HepG2 (cell line): ENCODE data around the gene NDUFB5. TPM values are rescaled to one million over a fixed set of nuclear protein-coding genes. Genes with fewer than 3 reads are reported as not detected.
A peak's percentile ranks its signal among the peaks of the same experiment; 100 is the strongest.

ENCODE experiments used
- AKNA ChIP-seq: sonication (generic); formaldehyde crosslinking; IDR thresholded peaks from 2 replicates; pipeline ENCODE4 v1.4.0; 2020; ENCODE audit warnings: missing genetic modification reagents, borderline replicate concordance
- DBP ChIP-seq: sonication (generic); formaldehyde crosslinking; IDR thresholded peaks from 2 replicates; pipeline ENCODE4 v1.4.0; 2020; ENCODE audit warnings: missing genetic modification reagents; ENCODE audit errors: not compliant biosample characterization
- HOXA5 ChIP-seq: sonication (generic); formaldehyde crosslinking; IDR thresholded peaks from 2 replicates; pipeline ENCODE4 v1.4.0; 2020; ENCODE audit warnings: missing genetic modification reagents
- MTF1 ChIP-seq: sonication (generic); formaldehyde crosslinking; IDR thresholded peaks from 2 replicates; pipeline ENCODE4 v1.5.0; 2020; ENCODE audit warnings: missing genetic modification reagents
- NFKB2 ChIP-seq: sonication (generic); formaldehyde crosslinking; IDR thresholded peaks from 2 replicates; pipeline ENCODE4 v1.4.0; 2020; ENCODE audit warnings: missing genetic modification reagents, borderline replicate concordance
- RBAK ChIP-seq: sonication (generic); formaldehyde crosslinking; IDR thresholded peaks from 2 replicates; pipeline ENCODE4 v1.5.1; 2020; ENCODE audit warnings: mild to moderate bottlenecking, missing genetic modification reagents
- RBFOX2 ChIP-seq: fragments of 200-400 bp; formaldehyde crosslinking; IDR thresholded peaks from 2 replicates; pipeline ENCODE4 v1.6.1; 2017; ENCODE audit warnings: low read depth, mild to moderate bottlenecking, low read length
- TBX3 ChIP-seq: fragments of 450-650 bp; IDR thresholded peaks from 2 replicates; pipeline ENCODE4 v1.6.1; 2017; ENCODE audit warnings: antibody characterized with exemption, mild to moderate bottlenecking, inconsistent platforms, borderline replicate concordance
- XRCC5 ChIP-seq: fragments of 200-400 bp; formaldehyde crosslinking; optimal IDR thresholded peaks from 2 replicates; pipeline ENCODE3; 2017; ENCODE audit warnings: mild to moderate bottlenecking, low read length
- ZBTB21 ChIP-seq: sonication (generic); formaldehyde crosslinking; IDR thresholded peaks from 2 replicates; pipeline ENCODE4 v1.4.0; 2020; ENCODE audit warnings: missing genetic modification reagents
- ZKSCAN8 ChIP-seq: IDR thresholded peaks from 2 replicates; pipeline ENCODE4 v1.6.1; 2016; ENCODE audit warnings: borderline replicate concordance, missing genetic modification reagents, missing compliant biosample characterization
- ZNF326 ChIP-seq: sonication (generic); formaldehyde crosslinking; IDR thresholded peaks from 2 replicates; pipeline ENCODE4 v1.4.0; 2020; ENCODE audit warnings: missing genetic modification reagents, borderline replicate concordance
- ZNF333 ChIP-seq: sonication (generic); formaldehyde crosslinking; IDR thresholded peaks from 2 replicates; pipeline ENCODE4 v1.4.0; 2020; ENCODE audit warnings: mild to moderate bottlenecking, missing genetic modification reagents, borderline replicate concordance
- ZNF44 ChIP-seq: sonication (generic); formaldehyde crosslinking; IDR thresholded peaks from 2 replicates; pipeline ENCODE4 v1.5.1; 2020; ENCODE audit warnings: mild to moderate bottlenecking, missing genetic modification reagents
- ZNF549 ChIP-seq: sonication (generic); formaldehyde crosslinking; IDR thresholded peaks from 2 replicates; pipeline ENCODE4 v1.5.0; 2020; ENCODE audit warnings: missing genetic modification reagents
- ZNF564 ChIP-seq: sonication (generic); formaldehyde crosslinking; IDR thresholded peaks from 2 replicates; pipeline ENCODE4 v1.8.1; 2023; ENCODE audit warnings: mild to moderate bottlenecking, missing genetic modification reagents
- ZNF678 ChIP-seq: sonication (generic); formaldehyde crosslinking; IDR thresholded peaks from 2 replicates; pipeline ENCODE4 v1.4.0; 2020; ENCODE audit warnings: mild to moderate bottlenecking, missing genetic modification reagents
- polyA plus RNA-seq, 8 experiments: library from polyadenylated mRNA; depleted of rRNA in 3 of 8; stranded (reverse) in 7 of 8; unstranded in 1 of 8; fragments of >200 nt; fragmentation: Illumina TruSeq in 4 of 8; extraction: Trizol in 4 of 8; gene quantifications; 2 replicates each; pipeline versions ENCODE4 v1.2.1 to v1.2.3, GENCODE V29; 2011 to 2016; ENCODE audit warnings: low read depth in 4 of 8, missing spikeins in 1 of 8, mixed read lengths in 1 of 8; ENCODE audit not compliant: insufficient read depth in 1 of 8
- total RNA-seq, 5 experiments: library from RNA; depleted of rRNA; stranded (reverse); fragments of >200 nt; fragmentation: Illumina TruSeq; extraction: Trizol; gene quantifications; 2 replicates each; pipeline ENCODE4 v1.2.3, GENCODE V29; 2016; ENCODE audit warnings: low read depth in 1 of 5
- TF ChIP-seq, protein P1 (sequence below), 2 experiments: IDR thresholded peaks; 2 replicates each; pipeline ENCODE4 v1.6.1; 2011 to 2012; ENCODE audit warnings: low read length in 2 of 2, borderline replicate concordance in 1 of 2, low read depth in 1 of 2, mild to moderate bottlenecking in 1 of 2, moderate library complexity in 1 of 2
- TF ChIP-seq, protein P2 (sequence below): sonication (generic); formaldehyde crosslinking; IDR thresholded peaks from 2 replicates; pipeline ENCODE4 v1.4.0; 2020; ENCODE audit warnings: missing genetic modification reagents

Gene NDUFB5
- total and polyA plus RNA-seq, 2 of the 13 experiments (the other 11 are each of a cell fraction or from before 2014, with no cell fraction given), result 43.3 to 120 TPM

GRCh38 chr3:179562591-179563270, 41.9 kb upstream of the NDUFB5 start, which contains the start of gene ACTL6A (continued):
- TF ChIP-seq AKNA (CRISPR knock-in tag), result no peak
- TF ChIP-seq ZNF44, result no peak
- no peak for TF ChIP-seq DBP (CRISPR knock-in tag)
- TF ChIP-seq MTF1 (CRISPR knock-in tag), result no peak
- TF ChIP-seq TBX3, result peak; percentile 32; the same call in 1 of the 2 replicates
- TF ChIP-seq RBAK (CRISPR knock-in tag), result no peak
- no peak for TF ChIP-seq ZBTB21 (CRISPR knock-in tag)
- no peak for TF ChIP-seq ZNF333 (CRISPR knock-in tag)
- no peak for TF ChIP-seq XRCC5
- TF ChIP-seq, protein P1, sequence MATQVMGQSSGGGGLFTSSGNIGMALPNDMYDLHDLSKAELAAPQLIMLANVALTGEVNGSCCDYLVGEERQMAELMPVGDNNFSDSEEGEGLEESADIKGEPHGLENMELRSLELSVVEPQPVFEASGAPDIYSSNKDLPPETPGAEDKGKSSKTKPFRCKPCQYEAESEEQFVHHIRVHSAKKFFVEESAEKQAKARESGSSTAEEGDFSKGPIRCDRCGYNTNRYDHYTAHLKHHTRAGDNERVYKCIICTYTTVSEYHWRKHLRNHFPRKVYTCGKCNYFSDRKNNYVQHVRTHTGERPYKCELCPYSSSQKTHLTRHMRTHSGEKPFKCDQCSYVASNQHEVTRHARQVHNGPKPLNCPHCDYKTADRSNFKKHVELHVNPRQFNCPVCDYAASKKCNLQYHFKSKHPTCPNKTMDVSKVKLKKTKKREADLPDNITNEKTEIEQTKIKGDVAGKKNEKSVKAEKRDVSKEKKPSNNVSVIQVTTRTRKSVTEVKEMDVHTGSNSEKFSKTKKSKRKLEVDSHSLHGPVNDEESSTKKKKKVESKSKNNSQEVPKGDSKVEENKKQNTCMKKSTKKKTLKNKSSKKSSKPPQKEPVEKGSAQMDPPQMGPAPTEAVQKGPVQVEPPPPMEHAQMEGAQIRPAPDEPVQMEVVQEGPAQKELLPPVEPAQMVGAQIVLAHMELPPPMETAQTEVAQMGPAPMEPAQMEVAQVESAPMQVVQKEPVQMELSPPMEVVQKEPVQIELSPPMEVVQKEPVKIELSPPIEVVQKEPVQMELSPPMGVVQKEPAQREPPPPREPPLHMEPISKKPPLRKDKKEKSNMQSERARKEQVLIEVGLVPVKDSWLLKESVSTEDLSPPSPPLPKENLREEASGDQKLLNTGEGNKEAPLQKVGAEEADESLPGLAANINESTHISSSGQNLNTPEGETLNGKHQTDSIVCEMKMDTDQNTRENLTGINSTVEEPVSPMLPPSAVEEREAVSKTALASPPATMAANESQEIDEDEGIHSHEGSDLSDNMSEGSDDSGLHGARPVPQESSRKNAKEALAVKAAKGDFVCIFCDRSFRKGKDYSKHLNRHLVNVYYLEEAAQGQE (IDR thresholded peaks at IDR 0.05; ENCODE audit: borderline replicate concordance in 1 of 2, low read depth in 1 of 2, low read length in 2 of 2), result no peak; a peak in 1 of 4 replicates
- TF ChIP-seq NFKB2 (CRISPR knock-in tag), result no peak
- 0 out of 2 replicates have a peak, but pooled peaks have one; percentile 40 for TF ChIP-seq HOXA5 (CRISPR knock-in tag)
- TF ChIP-seq, protein P2, sequence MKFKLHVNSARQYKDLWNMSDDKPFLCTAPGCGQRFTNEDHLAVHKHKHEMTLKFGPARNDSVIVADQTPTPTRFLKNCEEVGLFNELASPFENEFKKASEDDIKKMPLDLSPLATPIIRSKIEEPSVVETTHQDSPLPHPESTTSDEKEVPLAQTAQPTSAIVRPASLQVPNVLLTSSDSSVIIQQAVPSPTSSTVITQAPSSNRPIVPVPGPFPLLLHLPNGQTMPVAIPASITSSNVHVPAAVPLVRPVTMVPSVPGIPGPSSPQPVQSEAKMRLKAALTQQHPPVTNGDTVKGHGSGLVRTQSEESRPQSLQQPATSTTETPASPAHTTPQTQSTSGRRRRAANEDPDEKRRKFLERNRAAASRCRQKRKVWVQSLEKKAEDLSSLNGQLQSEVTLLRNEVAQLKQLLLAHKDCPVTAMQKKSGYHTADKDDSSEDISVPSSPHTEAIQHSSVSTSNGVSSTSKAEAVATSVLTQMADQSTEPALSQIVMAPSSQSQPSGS, result peak; percentile 39; the same call in 1 of the 2 replicates
- peak; percentile 89 for TF ChIP-seq RBFOX2
- no peak for TF ChIP-seq ZNF549 (CRISPR knock-in tag)
- TF ChIP-seq ZNF326, result no peak
- no peak; the same call in 1 of the 2 replicates for TF ChIP-seq ZNF678 (CRISPR knock-in tag)
- TF ChIP-seq ZKSCAN8 (CRISPR knock-in tag), result no peak; the same call in 1 of the 2 replicates
- no peak for TF ChIP-seq ZNF564 (CRISPR knock-in tag)
